ENCODE measurements around the gene MPP1. TPM values are rescaled to one million over a fixed set of nuclear protein-coding genes. Genes with fewer than 3 reads are reported as not detected.

Gene MPP1
- total RNA-seq, 4 donors from 2014 or later, result 41.8 to 162 (median 45.5) TPM

GRCh38 chrX:154791467-154791866 is 13.8 kb downstream of the MPP1 start:
- ATAC-seq (ENCODE audit: low FRiP score) (no peak), DNase-seq (ENCODE audit: low spot score) (no peak)
- no peak for TF ChIP-seq CTCF (IDR thresholded peaks at IDR 0.05)

- ATAC-seq (ENCODE audit: low FRiP score) (no peak), DNase-seq (ENCODE audit: low spot score) (no peak)
- TF ChIP-seq CTCF (IDR thresholded peaks at IDR 0.05), result no peak
These were observed 19.6 kb downstream of the MPP1 start for GRCh38 chrX:154785716-154786115.

GRCh38 chrX:154784149-154784995 is 20.9 kb downstream of the MPP1 start:
- no peak for TF ChIP-seq CTCF (IDR thresholded peaks at IDR 0.05)
- no peak for ATAC-seq (ENCODE audit: low FRiP score)
- DNase-seq (ENCODE audit: low spot score), result no peak

GRCh38 chrX:154780968-154781367 is 24.3 kb downstream of the MPP1 start:
- DNase-seq (ENCODE audit: low spot score), result no peak
- ATAC-seq (ENCODE audit: low FRiP score), result no peak
- TF ChIP-seq CTCF (IDR thresholded peaks at IDR 0.05), result no peak

GRCh38 chrX:154779261-154779660 is 26.0 kb downstream of the MPP1 start:
- no peak for DNase-seq (ENCODE audit: low spot score)
- TF ChIP-seq CTCF (IDR thresholded peaks at IDR 0.05), result no peak
- ATAC-seq (ENCODE audit: low FRiP score), result no peak

GRCh38 chrX:154776753-154777152 is 28.5 kb downstream of the MPP1 start:
- no peak for TF ChIP-seq CTCF (IDR thresholded peaks at IDR 0.05)
- ATAC-seq (ENCODE audit: low FRiP score), result no peak

More at GRCh38 chrX:154776753-154777152, 28.5 kb downstream of the MPP1 start:
- no peak for DNase-seq (ENCODE audit: low spot score)
